IMR-90 (cell line): Measurements from ENCODE around the gene SLC4A1AP. TPM values are rescaled to one million over a fixed set of nuclear protein-coding genes. Genes with fewer than 3 reads are reported as not detected.
A peak's percentile ranks its signal among the peaks of the same experiment; 100 is the strongest.

Experiments
- ATAC-seq: fragments of 200-7000 bp; cut with Tn5 transposase; 2 replicates; pipeline ENCODE4 v1.9.1; 2020; ENCODE audit warnings: low read depth, mild to moderate bottlenecking, moderate library complexity
- BruUV-seq: library from RNA; stranded (reverse); fragments of 400-500 nt; replicated peaks from 2 replicates; lab custom pipeline; 2021; lab: Mats Ljungman, UMichigan
- CTCF ChIA-PET: fragments of 300-600 bp; formaldehyde crosslinking; extraction: SDS; loops from one replicate; lab custom pipeline; 2021; ENCODE audit warnings: antibody characterized with exemption; lab: Yijun Ruan, JAX
- POLR2A ChIA-PET: fragments of 300-600 bp; sonication (Branson Sonifier 250); formaldehyde crosslinking; loops from one replicate; lab custom pipeline; 2022; ENCODE audit warnings: antibody characterized with exemption; ENCODE audit not compliant: unreplicated experiment; lab: Charles Lee
- DNase-seq: peaks from one replicate; pipeline ENCODE4 v3.0.0; 2013
- H2AFZ ChIP-seq: replicated peaks from 2 replicates; pipeline ENCODE3; 2013; ENCODE audit warnings: low read length, mild to moderate bottlenecking; ENCODE audit not compliant: poor library complexity
- H2AK5ac ChIP-seq: 2 replicates; pipeline ENCODE4 v1.6.1; 2013; ENCODE audit warnings: low read depth, low read length, inconsistent platforms
- H2AK9ac ChIP-seq: replicated peaks from 2 replicates; pipeline ENCODE3; 2013; ENCODE audit warnings: mild to moderate bottlenecking, low read depth, low read length, moderate library complexity; ENCODE audit not compliant: poor library complexity
- H2BK120ac ChIP-seq: 2 replicates; pipeline ENCODE4 v1.6.1; 2013; ENCODE audit warnings: low read depth, low read length, inconsistent platforms
- H2BK15ac ChIP-seq: 3 replicates; pipeline ENCODE4 v1.6.1; 2013; ENCODE audit warnings: low read depth, low read length, inconsistent platforms
- H2BK20ac ChIP-seq: 2 replicates; pipeline ENCODE4 v1.6.1; 2013; ENCODE audit warnings: low read depth, mild to moderate bottlenecking, inconsistent platforms, low read length, moderate library complexity
- H2BK5ac ChIP-seq: 2 replicates; pipeline ENCODE4 v1.6.1; 2013; ENCODE audit warnings: mild to moderate bottlenecking, low read depth, low read length, inconsistent platforms; ENCODE audit not compliant: poor library complexity, severe bottlenecking
- H3K14ac ChIP-seq: replicated peaks from 2 replicates; pipeline ENCODE4 v1.6.1; 2013; ENCODE audit warnings: low read depth, low read length, inconsistent platforms
- H3K18ac ChIP-seq: 2 replicates; pipeline ENCODE4 v1.6.1; 2013; ENCODE audit warnings: low read depth, low read length, control low read depth
- H3K23ac ChIP-seq: 2 replicates; pipeline ENCODE4 v1.6.1; 2013; ENCODE audit warnings: low read depth, low read length, inconsistent platforms
- H3K27ac ChIP-seq: 2 replicates; pipeline ENCODE4 v1.5.1; 2013; ENCODE audit warnings: mild to moderate bottlenecking, control low read depth, low read length; ENCODE audit not compliant: insufficient read depth
- H3K27me3 ChIP-seq: 2 replicates; pipeline ENCODE4 v1.6.1; 2013; ENCODE audit warnings: low read length; ENCODE audit not compliant: control insufficient read depth, insufficient read depth
- H3K36me3 ChIP-seq: 2 replicates; pipeline ENCODE4 v1.6.1; 2013; ENCODE audit warnings: low read length, mixed read lengths; ENCODE audit not compliant: control insufficient read depth, insufficient read depth
- H3K4ac ChIP-seq: 2 replicates; pipeline ENCODE4 v1.6.1; 2013; ENCODE audit warnings: low read depth, low read length, inconsistent platforms
- H3K4me1 ChIP-seq: 2 replicates; pipeline ENCODE4 v1.6.1; 2013; ENCODE audit warnings: low read length, mixed read lengths; ENCODE audit not compliant: control insufficient read depth, insufficient read depth
- H3K4me2 ChIP-seq: 2 replicates; pipeline ENCODE4 v1.6.1; 2013; ENCODE audit warnings: low read depth, mild to moderate bottlenecking, control low read depth, low read length, moderate library complexity
- H3K4me3 ChIP-seq: 2 replicates; pipeline ENCODE4 v1.5.1; 2013; ENCODE audit warnings: low read depth, mild to moderate bottlenecking, control low read depth, low read length, moderate library complexity; ENCODE audit not compliant: insufficient read depth
- H3K56ac ChIP-seq: 2 replicates; pipeline ENCODE4 v1.6.1; 2013; ENCODE audit warnings: low read length, inconsistent platforms; ENCODE audit not compliant: insufficient read depth; ENCODE audit errors: extremely low read depth
- H3K79me1 ChIP-seq, 2 experiments: 2 replicates each; pipeline ENCODE4 v1.6.1; 2013; ENCODE audit warnings: low read length in 2 of 2, inconsistent platforms in 1 of 2, low read depth in 1 of 2
- H3K9ac ChIP-seq: 2 replicates; pipeline ENCODE4 v1.6.1; 2013; ENCODE audit warnings: low read depth, low read length, control low read depth
- H3K9me1 ChIP-seq: 2 replicates; pipeline ENCODE4 v1.6.1; 2013; ENCODE audit warnings: low read length, inconsistent platforms; ENCODE audit not compliant: insufficient read depth
- H3K9me3 ChIP-seq: 2 replicates; pipeline ENCODE4 v1.6.1; 2013; ENCODE audit warnings: low read length; ENCODE audit not compliant: control insufficient read depth, insufficient read depth
- H4K20me1 ChIP-seq: 2 replicates; pipeline ENCODE4 v1.6.1; 2013; ENCODE audit warnings: low read length, inconsistent platforms; ENCODE audit not compliant: insufficient read depth
- H4K5ac ChIP-seq: 2 replicates; pipeline ENCODE4 v1.6.1; 2013; ENCODE audit warnings: mild to moderate bottlenecking, low read depth, low read length, control low read depth
- H4K8ac ChIP-seq, 2 experiments: 2 replicates each; pipeline ENCODE4 v1.6.1; 2013; ENCODE audit warnings: low read depth in 2 of 2, low read length in 2 of 2, control low read depth in 1 of 2, inconsistent platforms in 1 of 2
- H4K91ac ChIP-seq: 2 replicates; pipeline ENCODE4 v1.6.1; 2013; ENCODE audit warnings: low read depth, low read length, inconsistent platforms; ENCODE audit not compliant: insufficient read depth
- BHLHE40 ChIP-seq: fragments of 150-350 bp; IDR thresholded peaks from 2 replicates; pipeline ENCODE4 v1.6.1; 2016; ENCODE audit warnings: mild to moderate bottlenecking, low read depth, low read length
- CHD1 ChIP-seq: IDR thresholded peaks from 2 replicates; pipeline ENCODE4 v1.6.1; 2012; ENCODE audit warnings: low read depth, low read length, improper control_type of control experiment
- FOS ChIP-seq: fragments of 150-350 bp; IDR thresholded peaks from 2 replicates; pipeline ENCODE4 v1.6.1; 2016; ENCODE audit warnings: low read depth, low read length
- MAZ ChIP-seq: IDR thresholded peaks from 2 replicates; pipeline ENCODE4 v1.6.1; 2012; ENCODE audit warnings: low read depth, mild to moderate bottlenecking, low read length, improper control_type of control experiment, moderate library complexity, borderline replicate concordance
- NFE2L2 ChIP-seq: fragments of 150-350 bp; IDR thresholded peaks from 2 replicates; pipeline ENCODE4 v1.6.1; 2016; ENCODE audit warnings: low read depth, mild to moderate bottlenecking, low read length
- POLR2A ChIP-seq: IDR thresholded peaks from 2 replicates; pipeline ENCODE4 v1.6.1; 2012; ENCODE audit warnings: mild to moderate bottlenecking, low read depth, low read length
- RCOR1 ChIP-seq: IDR thresholded peaks from 2 replicates; pipeline ENCODE4 v1.6.1; 2012; ENCODE audit warnings: mild to moderate bottlenecking, low read length, improper control_type of control experiment; ENCODE audit not compliant: insufficient replicate concordance
- SMC3 ChIP-seq: fragments of 150-350 bp; IDR thresholded peaks from 2 replicates; pipeline ENCODE4 v1.6.1; 2016; ENCODE audit warnings: low read depth, mild to moderate bottlenecking, antibody characterized with exemption, low read length, moderate library complexity
- WGBS, 2 experiments: methylation state at CpG; one replicate each; pipeline versions ENCODE4 v1.1.5 to v1.1.7; 2013; ENCODE audit warnings: missing lambda C conversion rate in 2 of 2; ENCODE audit not compliant: insufficient read length in 1 of 2; ENCODE audit errors: extremely low coverage in 2 of 2; 5-methylcytosine and 5-hydroxymethylcytosine counted together
- dilution Hi-C: fragments of 300-500 bp; cut with HindIII; formaldehyde crosslinking; loops from one replicate; pipeline ENCODE4 v1.14.3; 2018; ENCODE audit warnings: low sequenced_read_pairs; ENCODE audit not compliant: unreplicated experiment
- in situ Hi-C: fragments of 300-500 bp; cut with MboI; formaldehyde crosslinking; loops from 3 replicates; pipeline ENCODE4 v1.14.3; 2019; ENCODE audit warnings: low sequenced_read_pairs, inconsistent platforms, mixed read lengths
- intact Hi-C: fragments of 100-400 bp; cut with micrococcal nuclease; formaldehyde crosslinking; loops from 2 replicates; pipeline ENCODE4 v1.10.0; 2022
- polyA plus RNA-seq, 3 experiments: library from polyadenylated mRNA; depleted of rRNA; stranded (reverse); fragments of >200 nt; gene quantifications; 2 replicates each; pipeline ENCODE4 v1.2.3, GENCODE V29; 2012; ENCODE audit warnings: low replicate concordance in 1 of 3
- total RNA-seq: library from RNA; depleted of rRNA; stranded (reverse); fragments of >200 nt; gene quantifications from 2 replicates; pipeline ENCODE4 v1.2.3, GENCODE V29; 2012
- TF ChIP-seq, protein P1 (sequence below): conservative IDR thresholded peaks from 2 replicates; pipeline ENCODE4 v1.5.1; 2012; ENCODE audit warnings: mild to moderate bottlenecking, low read depth, low read length, improper control_type of control experiment
- TF ChIP-seq, protein P2 (sequence below): fragments of 150-350 bp; IDR thresholded peaks from 2 replicates; pipeline ENCODE4 v1.6.1; 2017; ENCODE audit warnings: mild to moderate bottlenecking, antibody characterized with exemption, low read length, low read depth

Gene SLC4A1AP
- total and polyA plus RNA-seq, 2 of the 4 experiments (the other 2 are of a cell fraction), result 11.7 to 13.6 TPM

DNA sequence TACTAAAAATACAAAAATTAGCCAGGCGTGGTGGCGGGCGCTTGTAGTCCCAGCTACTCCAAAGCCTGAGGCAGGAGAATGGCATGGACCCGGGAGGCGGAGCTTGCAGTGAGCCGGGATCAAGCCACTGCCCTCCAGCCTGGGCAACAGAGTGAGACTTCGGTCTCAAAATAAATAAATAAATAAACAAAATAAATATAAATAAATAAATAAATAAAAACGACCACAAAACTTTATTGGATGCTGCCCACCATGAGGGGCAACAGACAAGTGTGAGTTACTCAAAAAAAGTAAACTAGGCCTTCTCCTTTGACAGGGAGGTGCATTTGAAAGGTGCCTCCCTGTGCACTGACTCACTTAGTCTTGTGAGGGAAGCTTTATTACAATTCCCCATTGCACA, 50.4 kb downstream of the SLC4A1AP start:
- H3K9me3 ChIP-seq, result no peaks in the 10 kb centered on the region

More for the DNA sequence above, 50.4 kb downstream of the SLC4A1AP start:
- DNase-seq (no peak), ATAC-seq (no peak)
- 93% methylated on average over 3 of the region's 8 CpGs; no CpG with 5 or more reads in 1 of the 2 experiments for WGBS, 2 experiments
- peak overlapping the region; percentile 2; the same call in 1 of the 2 replicates for H2BK20ac ChIP-seq
- dilution Hi-C loops, result no loop called here
- peak overlapping the region; percentile 84; the same call in 1 of the 2 replicates for H2AK5ac ChIP-seq
- H4K20me1 ChIP-seq, result no peaks in the 10 kb centered on the region
- no peak overlapping the region for H2AFZ ChIP-seq
- peak overlapping the region; percentile 38; the same call in 1 of the 3 replicates for H2BK15ac ChIP-seq
- peaks cover 2 to 3% of the 10 kb centered on the region in 2 experiments; a peak in 1 of 4 replicates for H3K79me1 ChIP-seq
- POLR2A ChIA-PET, result interaction anchor here (0.7 kb wide), 1 partner anchor 62 kb away, joined by 9 read pairs; no protein-coding TSS in a partner anchor
- H2BK5ac ChIP-seq, result no peak overlapping the region
- peak overlapping the region; percentile 37; the same call in 1 of the 2 replicates for H2BK120ac ChIP-seq
- H3K4me2 ChIP-seq, result no peak overlapping the region
- no peak overlapping the region for H2AK9ac ChIP-seq
- in situ Hi-C loops, result no loop called here
- H4K8ac ChIP-seq, result peak overlapping the region in 1 of 2 experiments; percentile 85; a peak in 1 of 4 replicates
- H3K4ac ChIP-seq, result peak overlapping the region; percentile 3; the same call in 1 of the 2 replicates
- intact Hi-C loops, result no loop called here
- H3K36me3 ChIP-seq, result no peaks in the 10 kb centered on the region
- peaks cover 5% of the 10 kb centered on the region for H3K4me1 ChIP-seq
- TF ChIP-seq BHLHE40 (no peak), POLR2A (no peak), FOS (no peak), NFE2L2 (no peak), CHD1 (no peak), MAZ (no peak), RCOR1 (no peak), SMC3 (no peak)
- TF ChIP-seq, protein P1, sequence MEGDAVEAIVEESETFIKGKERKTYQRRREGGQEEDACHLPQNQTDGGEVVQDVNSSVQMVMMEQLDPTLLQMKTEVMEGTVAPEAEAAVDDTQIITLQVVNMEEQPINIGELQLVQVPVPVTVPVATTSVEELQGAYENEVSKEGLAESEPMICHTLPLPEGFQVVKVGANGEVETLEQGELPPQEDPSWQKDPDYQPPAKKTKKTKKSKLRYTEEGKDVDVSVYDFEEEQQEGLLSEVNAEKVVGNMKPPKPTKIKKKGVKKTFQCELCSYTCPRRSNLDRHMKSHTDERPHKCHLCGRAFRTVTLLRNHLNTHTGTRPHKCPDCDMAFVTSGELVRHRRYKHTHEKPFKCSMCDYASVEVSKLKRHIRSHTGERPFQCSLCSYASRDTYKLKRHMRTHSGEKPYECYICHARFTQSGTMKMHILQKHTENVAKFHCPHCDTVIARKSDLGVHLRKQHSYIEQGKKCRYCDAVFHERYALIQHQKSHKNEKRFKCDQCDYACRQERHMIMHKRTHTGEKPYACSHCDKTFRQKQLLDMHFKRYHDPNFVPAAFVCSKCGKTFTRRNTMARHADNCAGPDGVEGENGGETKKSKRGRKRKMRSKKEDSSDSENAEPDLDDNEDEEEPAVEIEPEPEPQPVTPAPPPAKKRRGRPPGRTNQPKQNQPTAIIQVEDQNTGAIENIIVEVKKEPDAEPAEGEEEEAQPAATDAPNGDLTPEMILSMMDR, result no peak
- TF ChIP-seq, protein P2, sequence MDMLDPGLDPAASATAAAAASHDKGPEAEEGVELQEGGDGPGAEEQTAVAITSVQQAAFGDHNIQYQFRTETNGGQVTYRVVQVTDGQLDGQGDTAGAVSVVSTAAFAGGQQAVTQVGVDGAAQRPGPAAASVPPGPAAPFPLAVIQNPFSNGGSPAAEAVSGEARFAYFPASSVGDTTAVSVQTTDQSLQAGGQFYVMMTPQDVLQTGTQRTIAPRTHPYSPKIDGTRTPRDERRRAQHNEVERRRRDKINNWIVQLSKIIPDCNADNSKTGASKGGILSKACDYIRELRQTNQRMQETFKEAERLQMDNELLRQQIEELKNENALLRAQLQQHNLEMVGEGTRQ, result no peak
- H3K14ac ChIP-seq, result no peak overlapping the region
- H3K9me1 ChIP-seq, result 0 out of 2 replicates have a peak, but pooled peaks cover 5% of the 10 kb centered on the region
- H4K5ac ChIP-seq, result no peak overlapping the region
- H3K9ac ChIP-seq, result no peak overlapping the region
- no peak overlapping the region for H3K18ac ChIP-seq
- H3K27me3 ChIP-seq, result no peaks in the 10 kb centered on the region
- no peak overlapping the region for H3K4me3 ChIP-seq
- H3K23ac ChIP-seq, result no peak overlapping the region
- no peak overlapping the region for H4K91ac ChIP-seq
- no peak overlapping the region for H3K27ac ChIP-seq
- H3K56ac ChIP-seq, result no peak overlapping the region
- CTCF ChIA-PET, result interaction anchor here (2.0 kb wide), 1 partner anchor 9 kb away, joined by 7 read pairs; no protein-coding TSS in a partner anchor
- BruUV-seq, result no TSS peak
